Measurements from ENCODE around the gene PCDHB16.
"Not testable (repeated sequence)": the region's sequence is repeated elsewhere in the genome, so short reads cannot be mapped to it uniquely, and the experiment has no call there.

The PCDHB16 gene

GRCh38 chr5:141174291-141175104, 7.7 kb upstream of the PCDHB16 start:
- not testable (repeated sequence) for DNase-seq (ENCODE audit: low spot score in 2 of 2); H3K4me3 Mint-ChIP-seq; H3K27ac Mint-ChIP-seq; H3K36me3 Mint-ChIP-seq; H3K9me3 Mint-ChIP-seq; H3K27me3 Mint-ChIP-seq; H3K4me1 Mint-ChIP-seq; ATAC-seq (ENCODE audit: low read depth)

GRCh38 chr5:141175933-141176332, 6.3 kb upstream of the PCDHB16 start:
- no peak for ATAC-seq (ENCODE audit: low read depth)
- no peak overlapping the region for H3K27ac Mint-ChIP-seq
- peaks cover 3% of the 10 kb centered on the region for H3K9me3 Mint-ChIP-seq
- H3K36me3 Mint-ChIP-seq: no peaks in the 10 kb centered on the region
- H3K4me3 Mint-ChIP-seq: no peak overlapping the region
- H3K4me1 Mint-ChIP-seq: peaks cover 3% of the 10 kb centered on the region
- DNase-seq (ENCODE audit: low spot score in 2 of 2): no peak
- H3K27me3 Mint-ChIP-seq: peaks cover 2% of the 10 kb centered on the region

- not testable (repeated sequence) for DNase-seq (ENCODE audit: low spot score in 2 of 2); H3K36me3 Mint-ChIP-seq; H3K4me3 Mint-ChIP-seq; H3K4me1 Mint-ChIP-seq; H3K27me3 Mint-ChIP-seq; H3K9me3 Mint-ChIP-seq; ATAC-seq (ENCODE audit: low read depth); H3K27ac Mint-ChIP-seq
Measured at GRCh38 chr5:141177577-141178191, 4.5 kb upstream of the PCDHB16 start, which contains the start of gene PCDHB8. Gene PCDHB8 (plus strand): TSS chr5:141177790. CDS start chr5:141178035, 245 bp downstream.

- H3K9me3 Mint-ChIP-seq; H3K27ac Mint-ChIP-seq; DNase-seq (ENCODE audit: low spot score in 2 of 2): not testable (repeated sequence)
Measured at GRCh38 chr5:141179371-141179770, 2.8 kb upstream of the PCDHB16 start.

GRCh38 chr5:141179876-141180275, 2.3 kb upstream of the PCDHB16 start:
- not testable (repeated sequence) for H3K36me3 Mint-ChIP-seq; ATAC-seq (ENCODE audit: low read depth); DNase-seq (ENCODE audit: low spot score in 2 of 2); H3K4me3 Mint-ChIP-seq; H3K4me1 Mint-ChIP-seq; H3K9me3 Mint-ChIP-seq; H3K27ac Mint-ChIP-seq; H3K27me3 Mint-ChIP-seq

More at GRCh38 chr5:141179371-141179770, 2.8 kb upstream of the PCDHB16 start:
- not testable (repeated sequence) for H3K36me3 Mint-ChIP-seq; ATAC-seq (ENCODE audit: low read depth); H3K27me3 Mint-ChIP-seq; H3K4me3 Mint-ChIP-seq; H3K4me1 Mint-ChIP-seq

GRCh38 chr5:141180313-141180712, 1.9 kb upstream of the PCDHB16 start:
- Mint-ChIP-seq H3K36me3 (peaks cover 2% of the 10 kb centered on the region), H3K4me3 (no peak overlapping the region), H3K27ac (no peak overlapping the region), H3K27me3 (peaks cover 6% of the 10 kb centered on the region), H3K4me1 (no peaks in the 10 kb centered on the region), H3K9me3 (peaks cover 1% of the 10 kb centered on the region)
- ATAC-seq (ENCODE audit: low read depth): no peak
- no peak for DNase-seq (ENCODE audit: low spot score in 2 of 2)

GRCh38 chr5:141184117-141184855, 2.1 kb downstream of the PCDHB16 start:
- H3K27me3 Mint-ChIP-seq: peaks cover 12% of the 10 kb centered on the region
- not testable (repeated sequence) for ATAC-seq (ENCODE audit: low read depth); H3K27ac Mint-ChIP-seq; H3K36me3 Mint-ChIP-seq; H3K4me3 Mint-ChIP-seq; DNase-seq (ENCODE audit: low spot score in 2 of 2); H3K4me1 Mint-ChIP-seq; H3K9me3 Mint-ChIP-seq

GRCh38 chr5:141186897-141187512, 4.8 kb downstream of the PCDHB16 start, which contains the start of gene PCDHB9:
Gene PCDHB9 (plus strand): TSS chr5:141187161. CDS start chr5:141187319, 158 bp downstream.
- DNase-seq (ENCODE audit: low spot score in 2 of 2): no peak
- peaks cover 8% of the 10 kb centered on the region for H3K9me3 Mint-ChIP-seq
- ATAC-seq (ENCODE audit: low read depth): no peak

GRCh38 chr5:141188682-141189081, 6.5 kb downstream of the PCDHB16 start:
- not testable (repeated sequence) for H3K4me1 Mint-ChIP-seq; H3K36me3 Mint-ChIP-seq; H3K27ac Mint-ChIP-seq; DNase-seq (ENCODE audit: low spot score in 2 of 2); H3K4me3 Mint-ChIP-seq; ATAC-seq (ENCODE audit: low read depth)
- peaks cover 13% of the 10 kb centered on the region for H3K9me3 Mint-ChIP-seq
- peaks cover 12% of the 10 kb centered on the region for H3K27me3 Mint-ChIP-seq

More at GRCh38 chr5:141186897-141187512, 4.8 kb downstream of the PCDHB16 start, which contains the start of gene PCDHB9:
- H3K4me3 Mint-ChIP-seq: peak within 1 kb of the TSS; percentile 71
- peaks cover 6% of the 10 kb centered on the region for H3K36me3 Mint-ChIP-seq
- peaks cover 6% of the 10 kb centered on the region for H3K4me1 Mint-ChIP-seq
- no peak within 1 kb of the TSS for H3K27ac Mint-ChIP-seq
- peaks cover 12% of the 10 kb centered on the region for H3K27me3 Mint-ChIP-seq

GRCh38 chr5:141189131-141189530, 6.9 kb downstream of the PCDHB16 start:
- H3K4me3 Mint-ChIP-seq; ATAC-seq (ENCODE audit: low read depth); H3K36me3 Mint-ChIP-seq; H3K4me1 Mint-ChIP-seq; DNase-seq (ENCODE audit: low spot score in 2 of 2); H3K27ac Mint-ChIP-seq: not testable (repeated sequence)
- Mint-ChIP-seq H3K27me3 (peaks cover 12% of the 10 kb centered on the region), H3K9me3 (peaks cover 13% of the 10 kb centered on the region)

GRCh38 chr5:141192110-141192725, 10.0 kb downstream of the PCDHB16 start, which contains the start of gene PCDHB10:
Gene PCDHB10 (plus strand): TSS chr5:141192353. CDS start chr5:141192553, 200 bp downstream.
- ATAC-seq (ENCODE audit: low read depth): no peak
- peaks cover 4% of the 10 kb centered on the region for H3K4me1 Mint-ChIP-seq
- H3K9me3 Mint-ChIP-seq: peaks cover 11% of the 10 kb centered on the region
- H3K36me3 Mint-ChIP-seq: peaks cover 3% of the 10 kb centered on the region
- no peak within 1 kb of the TSS for H3K27ac Mint-ChIP-seq
- no peak within 1 kb of the TSS for H3K4me3 Mint-ChIP-seq
- no peak for DNase-seq (ENCODE audit: low spot score in 2 of 2)
- H3K27me3 Mint-ChIP-seq: peaks cover 8% of the 10 kb centered on the region

- H3K4me1 Mint-ChIP-seq; H3K36me3 Mint-ChIP-seq; H3K27ac Mint-ChIP-seq; H3K4me3 Mint-ChIP-seq; H3K27me3 Mint-ChIP-seq; ATAC-seq (ENCODE audit: low read depth); DNase-seq (ENCODE audit: low spot score in 2 of 2): not testable (repeated sequence)
- peaks cover 15% of the 10 kb centered on the region for H3K9me3 Mint-ChIP-seq
Measured at GRCh38 chr5:141194332-141194731, 12.1 kb downstream of the PCDHB16 start.

GRCh38 chr5:141196363-141196762, 14.2 kb downstream of the PCDHB16 start:
- no peak for ATAC-seq (ENCODE audit: low read depth)
- H3K9me3 Mint-ChIP-seq: peaks cover 15% of the 10 kb centered on the region
- peaks cover 2% of the 10 kb centered on the region for H3K4me1 Mint-ChIP-seq
- peaks cover 2% of the 10 kb centered on the region for H3K36me3 Mint-ChIP-seq
- H3K27me3 Mint-ChIP-seq: peaks cover 9% of the 10 kb centered on the region
- no peak overlapping the region for H3K4me3 Mint-ChIP-seq
- no peak for DNase-seq (ENCODE audit: low spot score in 2 of 2)
- H3K27ac Mint-ChIP-seq: no peak overlapping the region

All from memory B cell (primary cell).